H9 (cell line): ENCODE measurements around the gene ZNF474. TPM values are rescaled to one million over a fixed set of nuclear protein-coding genes. Genes with fewer than 3 reads are reported as not detected.

Experiments
- DNase-seq: peaks from one replicate; pipeline ENCODE4 v3.0.0-alpha.2; 2017
- H2AFZ ChIP-seq: one replicate; pipeline ENCODE4 v1.6.1; 2013; ENCODE audit warnings: mild to moderate bottlenecking, low read length, control low read depth, moderate library complexity
- H2AK5ac ChIP-seq: 2 replicates; pipeline ENCODE4 v1.6.1; 2013; ENCODE audit warnings: low read length, control low read depth, mixed read lengths; ENCODE audit not compliant: insufficient read length
- H2BK120ac ChIP-seq: one replicate; pipeline ENCODE4 v1.6.1; 2013; ENCODE audit warnings: low read depth, mild to moderate bottlenecking, low read length, control low read depth, inconsistent platforms; ENCODE audit not compliant: poor library complexity, severe bottlenecking
- H2BK12ac ChIP-seq: 2 replicates; pipeline ENCODE4 v1.6.1; 2013; ENCODE audit warnings: low read length, control low read depth, mixed read lengths, low read depth; ENCODE audit not compliant: insufficient read length
- H2BK15ac ChIP-seq: 2 replicates; pipeline ENCODE4 v1.6.1; 2013; ENCODE audit warnings: low read depth, low read length, control low read depth
- H2BK20ac ChIP-seq: one replicate; pipeline ENCODE4 v1.6.1; 2013; ENCODE audit warnings: low read depth, mild to moderate bottlenecking, low read length, control low read depth, inconsistent platforms; ENCODE audit not compliant: poor library complexity, severe bottlenecking
- H2BK5ac ChIP-seq: 2 replicates; pipeline ENCODE4 v1.6.1; 2013; ENCODE audit warnings: low read length, control low read depth, mixed read lengths; ENCODE audit not compliant: insufficient read length
- H3K14ac ChIP-seq: 2 replicates; pipeline ENCODE4 v1.6.1; 2013; ENCODE audit warnings: low read length, control low read depth; ENCODE audit not compliant: insufficient read depth
- H3K18ac ChIP-seq: 2 replicates; pipeline ENCODE4 v1.6.1; 2013; ENCODE audit warnings: low read depth, mild to moderate bottlenecking, mixed read lengths, low read length, control low read depth; ENCODE audit not compliant: insufficient read length
- H3K23ac ChIP-seq: 2 replicates; pipeline ENCODE4 v1.6.1; 2013; ENCODE audit warnings: low read length, control low read depth, mixed read lengths, low read depth; ENCODE audit not compliant: insufficient read length
- H3K23me2 ChIP-seq: 2 replicates; pipeline ENCODE4 v1.6.1; 2013; ENCODE audit warnings: low read depth, mild to moderate bottlenecking, mixed read lengths, low read length, control low read depth; ENCODE audit not compliant: insufficient read length, poor library complexity, severe bottlenecking
- H3K27ac ChIP-seq: 2 replicates; pipeline ENCODE4 v1.5.1; 2013; ENCODE audit warnings: low read length, control low read depth, mixed read lengths, low read depth; ENCODE audit not compliant: insufficient read length
- H3K27me3 ChIP-seq: 2 replicates; pipeline ENCODE4 v1.6.1; 2013; ENCODE audit warnings: low read length, control low read depth, inconsistent platforms; ENCODE audit not compliant: insufficient read depth
- H3K4ac ChIP-seq: 2 replicates; pipeline ENCODE4 v1.6.1; 2013; ENCODE audit warnings: low read depth, mild to moderate bottlenecking, control low read depth, inconsistent platforms, low read length, moderate library complexity
- H3K4me1 ChIP-seq: 2 replicates; pipeline ENCODE4 v1.6.1; 2013; ENCODE audit warnings: low read length, control low read depth, inconsistent platforms; ENCODE audit not compliant: insufficient read depth
- H3K4me2 ChIP-seq: 2 replicates; pipeline ENCODE4 v1.6.1; 2013; ENCODE audit warnings: low read length, control low read depth, mixed read lengths; ENCODE audit not compliant: insufficient read length, insufficient read depth
- H3K56ac ChIP-seq: 2 replicates; pipeline ENCODE4 v1.6.1; 2013; ENCODE audit warnings: low read depth, mild to moderate bottlenecking, mixed read lengths, low read length, control low read depth; ENCODE audit not compliant: insufficient read length
- H3K79me1 ChIP-seq: 2 replicates; pipeline ENCODE4 v1.6.1; 2013; ENCODE audit warnings: low read depth, mild to moderate bottlenecking, moderate library complexity, low read length, control low read depth, inconsistent platforms; ENCODE audit not compliant: insufficient read depth, poor library complexity, severe bottlenecking
- H3K79me2 ChIP-seq: 2 replicates; pipeline ENCODE4 v1.6.1; 2013; ENCODE audit warnings: low read length, control low read depth, inconsistent platforms; ENCODE audit not compliant: insufficient read depth
- H3K9ac ChIP-seq: 2 replicates; pipeline ENCODE4 v1.6.1; 2013; ENCODE audit warnings: low read length, control low read depth, mixed read lengths; ENCODE audit not compliant: insufficient read length; ENCODE audit errors: extremely low read depth
- H3K9me3 ChIP-seq: one replicate; pipeline ENCODE4 v1.6.1; 2013; ENCODE audit warnings: low read depth, low read length, inconsistent platforms; ENCODE audit not compliant: control insufficient read depth
- H3T11ph ChIP-seq: one replicate; pipeline ENCODE4 v1.6.1; 2013; ENCODE audit warnings: mild to moderate bottlenecking, low read length, control low read depth, inconsistent platforms
- H4K20me1 ChIP-seq: one replicate; pipeline ENCODE4 v1.6.1; 2013; ENCODE audit not compliant: control insufficient read depth, insufficient read length, insufficient read depth
- H4K5ac ChIP-seq: 2 replicates; pipeline ENCODE4 v1.6.1; 2013; ENCODE audit warnings: low read depth, mild to moderate bottlenecking, mixed read lengths, low read length, control low read depth; ENCODE audit not compliant: insufficient read length
- H4K8ac ChIP-seq: replicated peaks from 2 replicates; pipeline ENCODE4 v1.6.1; 2013; ENCODE audit warnings: low read length, control low read depth, mixed read lengths, low read depth; ENCODE audit not compliant: insufficient read length
- H4K91ac ChIP-seq: 2 replicates; pipeline ENCODE4 v1.6.1; 2013; ENCODE audit warnings: low read depth, mild to moderate bottlenecking, moderate library complexity, mixed read lengths, low read length, control low read depth; ENCODE audit not compliant: insufficient read length
- H3K27ac Mint-ChIP-seq, 3 experiments: 2 replicates in 2 of 3; 3 replicates in 1 of 3; pipeline ENCODE4 v1.8.0; 2020 to 2021; ENCODE audit warnings: mixed read lengths in 3 of 3, mild to moderate bottlenecking in 1 of 3, moderate library complexity in 1 of 3
- H3K27me3 Mint-ChIP-seq: 2 replicates; pipeline ENCODE4 v1.8.0; 2021; ENCODE audit warnings: low read depth, mild to moderate bottlenecking, moderate library complexity, mixed read lengths
- H3K36me3 Mint-ChIP-seq, 3 experiments: 2 replicates in 2 of 3; 3 replicates in 1 of 3; pipeline ENCODE4 v1.8.0; 2020 to 2021; ENCODE audit warnings: low read depth in 3 of 3, mixed read lengths in 3 of 3; ENCODE audit not compliant: insufficient read depth in 1 of 3
- H3K4me1 Mint-ChIP-seq, 2 experiments: 2 replicates each; pipeline ENCODE4 v1.8.0; 2020; ENCODE audit warnings: mixed read lengths in 2 of 2
- H3K4me3 Mint-ChIP-seq, 2 experiments: 2 replicates in 1 of 2; 3 replicates in 1 of 2; pipeline ENCODE4 v1.8.0; 2020 to 2021; ENCODE audit warnings: mild to moderate bottlenecking in 2 of 2, mixed read lengths in 2 of 2, moderate library complexity in 1 of 2
- H3K9me3 Mint-ChIP-seq, 2 experiments: 2 replicates in 1 of 2; 3 replicates in 1 of 2; pipeline ENCODE4 v1.8.0; 2020; ENCODE audit warnings: mild to moderate bottlenecking in 2 of 2, mixed read lengths in 2 of 2, moderate library complexity in 1 of 2
- WGBS: extraction: QIAGEN DNeasy Blood & Tissue Kit; methylation state at CpG from one replicate; pipeline ENCODE4 v1.1.7; 2013; ENCODE audit warnings: missing lambda C conversion rate, low lambda C conversion rate, mixed read lengths; ENCODE audit not compliant: insufficient read length; ENCODE audit errors: extremely low coverage; 5-methylcytosine and 5-hydroxymethylcytosine counted together
- total RNA-seq: library from RNA; stranded (reverse); gene quantifications from 2 replicates; pipeline ENCODE4 v1.2.1, GENCODE V29; 2021
- TF ChIP-seq, protein P1 (sequence below): fragments of 200-600 bp; sonication (generic); conservative IDR thresholded peaks from 3 replicates; pipeline ENCODE4 v1.8.0; 2021; ENCODE audit warnings: antibody characterized with exemption, mild to moderate bottlenecking

Gene ZNF474
- total RNA-seq, 1 experiment from 2014 or later = not detected

DNA sequence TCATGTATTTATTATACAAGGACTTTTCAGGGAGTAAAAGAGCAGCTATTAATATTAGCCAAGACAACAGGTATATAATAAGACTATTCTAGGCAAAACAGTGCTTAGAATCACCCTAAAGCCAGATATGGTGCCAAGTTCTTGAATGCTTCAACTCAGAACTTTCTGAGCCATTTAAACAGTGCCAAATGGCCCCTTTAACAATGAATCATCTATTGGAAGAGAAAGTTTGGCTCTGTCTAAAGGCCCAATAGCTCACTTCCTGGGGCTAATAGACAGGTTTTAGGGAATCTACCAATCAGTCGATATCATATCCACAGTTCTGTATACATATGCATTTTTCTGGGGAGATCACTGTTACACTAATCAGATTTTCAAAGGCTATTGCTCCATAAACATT, 42.9 kb downstream of the ZNF474 start:
- Histone ChIP-seq H3K4me2 (no peak overlapping the region), H3K18ac (no peak overlapping the region), H3K27me3 (no peaks in the 10 kb centered on the region), H2BK12ac (no peak overlapping the region), H3K14ac (no peak overlapping the region), H2BK15ac (no peak overlapping the region), H3K4ac (no peak overlapping the region), H2BK120ac (no peak overlapping the region), H3K79me1 (no peaks in the 10 kb centered on the region), H3K9me3 (no peaks in the 10 kb centered on the region), H3K9ac (no peak overlapping the region), H2BK5ac (no peak overlapping the region), H3K23me2 (no peaks in the 10 kb centered on the region), H3K27ac (no peak overlapping the region), H2AFZ (no peak overlapping the region), H3K56ac (no peak overlapping the region), H3K79me2 (no peaks in the 10 kb centered on the region), H3K23ac (no peak overlapping the region), H3K4me1 (peaks cover 2% of the 10 kb centered on the region; the same call in 1 of the 2 replicates), H2AK5ac (no peak overlapping the region), H4K5ac (no peak overlapping the region), H4K91ac (no peak overlapping the region), H2BK20ac (no peak overlapping the region), H3T11ph (no peak overlapping the region), H4K8ac (no peak overlapping the region), H4K20me1 (no peaks in the 10 kb centered on the region)
- no CpG with 5 or more reads among the region's 1 CpG for WGBS
- peaks cover 8% of the 10 kb centered on the region in 2 experiments for H3K4me1 Mint-ChIP-seq
- H3K9me3 Mint-ChIP-seq = no peaks in the 10 kb centered on the region
- TF ChIP-seq, protein P1, sequence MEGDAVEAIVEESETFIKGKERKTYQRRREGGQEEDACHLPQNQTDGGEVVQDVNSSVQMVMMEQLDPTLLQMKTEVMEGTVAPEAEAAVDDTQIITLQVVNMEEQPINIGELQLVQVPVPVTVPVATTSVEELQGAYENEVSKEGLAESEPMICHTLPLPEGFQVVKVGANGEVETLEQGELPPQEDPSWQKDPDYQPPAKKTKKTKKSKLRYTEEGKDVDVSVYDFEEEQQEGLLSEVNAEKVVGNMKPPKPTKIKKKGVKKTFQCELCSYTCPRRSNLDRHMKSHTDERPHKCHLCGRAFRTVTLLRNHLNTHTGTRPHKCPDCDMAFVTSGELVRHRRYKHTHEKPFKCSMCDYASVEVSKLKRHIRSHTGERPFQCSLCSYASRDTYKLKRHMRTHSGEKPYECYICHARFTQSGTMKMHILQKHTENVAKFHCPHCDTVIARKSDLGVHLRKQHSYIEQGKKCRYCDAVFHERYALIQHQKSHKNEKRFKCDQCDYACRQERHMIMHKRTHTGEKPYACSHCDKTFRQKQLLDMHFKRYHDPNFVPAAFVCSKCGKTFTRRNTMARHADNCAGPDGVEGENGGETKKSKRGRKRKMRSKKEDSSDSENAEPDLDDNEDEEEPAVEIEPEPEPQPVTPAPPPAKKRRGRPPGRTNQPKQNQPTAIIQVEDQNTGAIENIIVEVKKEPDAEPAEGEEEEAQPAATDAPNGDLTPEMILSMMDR = no peak
- no peak overlapping the region for H3K4me3 Mint-ChIP-seq
- no peak overlapping the region for H3K27ac Mint-ChIP-seq
- no peaks in the 10 kb centered on the region for H3K27me3 Mint-ChIP-seq
- no peak for DNase-seq
- no peaks in the 10 kb centered on the region for H3K36me3 Mint-ChIP-seq
